Stimulated activated CD8-positive, alpha-beta memory T cell treated with anti-CD3 and anti-CD28 coated beads, Interleukin-15, amount 100 ng/mL, for 1 hour (primary cell): ENCODE measurements around the gene SLC16A3.

ENCODE experiments used
- DNase-seq: peaks from one replicate; pipeline ENCODE4 v3.0.0-alpha.2; 2020; ENCODE audit warnings: low read depth

The SLC16A3 gene

DNA sequence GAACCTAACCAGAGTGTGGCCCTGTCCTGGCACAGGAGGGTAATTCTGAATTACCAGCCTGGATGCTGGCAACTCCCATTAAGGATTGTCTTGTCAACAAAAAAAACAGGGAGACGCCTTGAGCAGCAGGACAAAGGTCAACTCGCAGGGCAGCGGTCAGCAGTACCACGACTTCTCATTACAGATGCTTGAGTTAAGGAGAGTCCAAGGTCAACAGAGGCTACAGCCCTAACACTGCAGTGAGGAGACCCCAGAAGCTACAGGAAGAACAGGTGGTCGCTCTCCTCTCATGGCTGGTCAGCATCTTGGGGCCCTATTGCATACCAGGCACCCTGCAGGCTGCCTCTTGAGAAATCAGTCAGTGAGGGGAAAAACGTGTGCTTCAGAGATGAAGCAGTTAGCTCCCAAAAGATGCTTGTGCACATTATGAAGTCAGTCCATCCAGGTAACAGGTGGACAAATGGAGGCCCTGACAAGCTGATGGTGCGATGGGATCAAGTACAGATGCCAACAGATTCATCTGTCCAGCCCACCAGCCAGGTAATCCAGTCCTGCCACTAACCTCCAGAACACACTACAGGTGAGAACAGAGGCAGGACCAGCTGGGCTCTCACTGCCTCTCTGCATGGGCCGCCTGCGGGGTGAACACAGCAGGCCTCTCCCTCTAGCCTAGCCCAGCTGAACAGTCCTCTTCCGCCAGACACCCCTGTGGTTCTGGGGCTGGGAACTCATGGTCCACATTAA, 40.5 kb downstream of the SLC16A3 start:
- no peak for DNase-seq

GRCh38 chr17:82269882-82270500, 41.1 kb downstream of the SLC16A3 start:
- no peak for DNase-seq

DNA sequence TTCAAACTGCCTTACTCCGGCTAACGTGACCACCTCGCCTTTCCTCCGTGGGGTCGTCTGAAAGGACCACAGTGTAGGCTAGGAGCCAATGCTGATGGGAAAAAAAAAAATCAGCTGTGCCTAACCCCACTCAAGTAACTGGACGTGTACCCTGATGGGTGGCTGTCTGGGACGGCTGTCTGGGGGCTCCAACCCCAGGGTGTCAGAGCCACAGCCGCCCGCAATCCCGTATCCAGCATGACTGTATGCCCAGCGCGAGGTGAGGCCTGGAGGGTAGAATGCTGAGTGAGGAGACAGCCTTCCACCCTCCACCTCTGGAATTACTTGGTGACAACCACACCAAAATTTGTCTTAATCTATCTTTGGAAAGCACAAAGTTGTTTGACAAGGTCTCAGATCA, 41.8 kb downstream of the SLC16A3 start:
- no peak for DNase-seq

DNA sequence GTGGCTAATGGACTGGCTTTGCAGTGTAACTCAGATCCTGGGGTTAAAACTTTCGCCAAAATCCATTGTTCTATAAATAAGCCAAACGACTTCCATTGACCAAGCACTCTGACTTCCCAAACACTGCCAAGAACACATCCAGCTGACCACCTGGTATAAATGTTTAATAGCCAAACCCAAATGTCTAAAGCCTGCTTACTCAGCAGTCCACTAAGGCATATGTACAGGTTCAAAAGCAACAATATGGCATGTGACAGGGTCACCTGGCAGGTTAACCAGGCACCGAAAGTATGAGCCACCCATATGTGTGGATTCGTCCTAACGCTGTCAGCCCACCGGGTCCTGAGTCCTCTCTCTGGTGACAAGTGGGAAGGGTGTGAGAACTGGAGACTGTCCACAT, 42.6 kb downstream of the SLC16A3 start:
- DNase-seq, result no peak

- DNase-seq, result no peak
These were observed 43.9 kb downstream of the SLC16A3 start for GRCh38 chr17:82272495-82273326.

- DNase-seq, result peak; percentile 88
These were observed 44.7 kb downstream of the SLC16A3 start, which contains the start of gene CSNK1D for GRCh38 chr17:82273327-82274133. Gene CSNK1D, minus strand, starts transcription at chr17:82273700. Its CDS starts 319 bp downstream, at chr17:82273381.

DNA sequence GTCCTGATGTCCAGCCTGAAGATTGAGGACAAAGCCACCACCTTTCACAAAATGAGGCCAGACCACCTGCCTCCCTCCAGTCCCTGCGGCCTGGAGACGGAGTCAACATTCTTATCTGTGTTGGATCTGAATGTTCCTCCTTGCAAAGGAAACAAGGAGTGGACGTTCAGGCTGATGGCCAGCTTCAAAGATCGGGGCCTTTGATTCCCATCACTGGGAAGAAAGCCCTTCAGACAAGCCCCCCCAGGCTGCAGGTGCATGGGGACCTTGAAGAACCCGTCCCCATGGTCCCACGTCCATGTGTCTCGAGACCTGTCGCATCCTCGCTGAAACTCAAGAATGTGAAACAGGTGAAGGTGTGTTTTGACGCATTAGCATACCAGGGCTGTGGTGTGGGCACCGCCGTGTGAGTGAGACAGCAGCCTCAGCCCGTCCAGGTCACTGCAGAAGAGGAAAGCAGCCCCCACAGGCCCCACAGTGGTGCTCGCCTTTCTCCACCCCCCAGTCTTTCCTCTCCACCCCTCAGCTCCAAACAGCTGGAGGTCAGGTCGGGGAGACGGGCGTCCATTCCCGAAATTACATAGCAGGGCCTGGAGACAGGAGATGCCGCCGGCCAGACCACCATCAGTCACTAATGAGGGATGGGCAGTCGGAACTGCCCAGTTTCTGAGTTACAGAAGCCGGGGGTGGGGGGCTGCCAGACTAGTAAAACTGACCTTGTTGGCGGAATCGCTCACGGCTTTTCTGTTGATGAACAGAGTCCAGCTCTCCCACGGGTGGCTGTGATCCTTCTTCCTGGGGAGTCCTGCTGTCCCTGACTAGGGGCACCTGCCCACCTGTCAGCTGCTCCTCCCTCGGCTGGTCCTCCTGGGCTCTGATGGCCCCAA, 45.5 kb downstream of the SLC16A3 start:
- DNase-seq, result no peak

- DNase-seq, result no peak
These were observed 46.5 kb downstream of the SLC16A3 start for GRCh38 chr17:82275326-82275725.

DNA sequence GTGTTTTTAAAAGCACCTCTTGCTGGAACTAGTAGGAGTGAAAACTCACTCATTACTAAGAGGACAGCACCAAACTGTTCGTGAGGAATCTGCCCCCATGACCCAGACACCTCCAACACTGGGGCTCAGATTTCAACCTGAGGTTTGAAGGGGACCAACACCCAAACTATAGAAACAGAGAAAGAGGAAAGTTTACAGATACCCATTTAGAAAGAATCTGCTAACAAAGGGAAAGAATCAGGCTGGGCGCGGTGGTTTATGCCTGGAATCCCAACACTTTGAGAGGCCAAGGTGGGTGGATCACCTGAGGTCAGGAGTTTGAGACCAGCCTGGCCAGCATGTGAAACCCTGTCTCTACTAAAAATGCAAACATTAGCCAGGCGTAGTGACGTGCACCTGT, 48.1 kb downstream of the SLC16A3 start:
- no peak for DNase-seq

GRCh38 chr17:82277851-82278250, 49.0 kb downstream of the SLC16A3 start:
- no peak for DNase-seq

GRCh38 chr17:82278308-82278707, 49.5 kb downstream of the SLC16A3 start:
- DNase-seq, result no peak

DNA sequence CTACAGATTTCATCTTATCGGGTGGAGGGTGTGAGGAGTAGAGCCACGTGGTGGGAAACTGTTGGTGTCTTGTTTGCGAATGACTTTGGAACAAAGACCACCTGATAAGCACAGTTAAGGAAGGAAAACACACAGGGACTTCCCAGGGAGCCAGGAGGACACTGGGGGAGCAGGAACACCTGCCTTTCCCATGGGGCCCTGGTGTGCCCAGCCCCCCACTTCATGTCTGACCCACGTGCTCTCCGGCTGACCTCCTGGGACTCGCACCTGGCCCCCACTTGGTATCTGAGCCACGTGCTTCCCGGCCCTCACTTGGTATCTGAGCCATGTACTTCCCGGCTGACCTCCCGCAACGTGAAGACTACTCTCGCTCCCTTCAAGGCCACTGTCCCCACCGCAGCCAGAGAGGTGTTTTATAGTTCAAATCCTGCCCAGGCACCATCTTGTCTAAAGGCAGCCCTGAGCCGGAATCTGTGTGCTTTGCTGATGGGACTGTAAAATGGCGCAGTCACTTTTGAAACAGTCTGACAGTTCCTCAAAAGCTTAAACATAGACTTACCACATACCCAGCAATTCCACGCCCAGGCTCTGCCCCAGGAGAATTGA, 50.0 kb downstream of the SLC16A3 start:
- no peak for DNase-seq

DNA sequence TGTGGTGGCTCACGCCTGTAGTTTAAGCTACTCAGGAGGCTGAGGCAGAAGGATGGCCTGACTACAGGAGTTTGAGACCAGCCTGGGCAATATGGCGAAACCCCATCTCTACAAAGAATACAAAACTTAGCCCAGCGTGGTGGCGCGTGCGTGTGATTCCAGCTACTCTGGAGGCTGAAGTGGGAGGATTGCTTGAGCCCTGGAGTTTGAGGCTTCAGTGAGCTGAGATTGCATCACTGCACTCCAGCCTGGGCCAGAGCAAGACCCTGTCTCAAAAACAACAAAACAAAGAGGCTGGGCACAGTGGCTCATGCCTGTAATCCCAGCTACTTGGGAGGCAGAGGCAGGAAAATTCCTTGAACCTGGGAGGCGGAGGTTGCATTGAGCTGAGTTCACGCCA, 51.7 kb downstream of the SLC16A3 start:
- DNase-seq, result no peak

DNA sequence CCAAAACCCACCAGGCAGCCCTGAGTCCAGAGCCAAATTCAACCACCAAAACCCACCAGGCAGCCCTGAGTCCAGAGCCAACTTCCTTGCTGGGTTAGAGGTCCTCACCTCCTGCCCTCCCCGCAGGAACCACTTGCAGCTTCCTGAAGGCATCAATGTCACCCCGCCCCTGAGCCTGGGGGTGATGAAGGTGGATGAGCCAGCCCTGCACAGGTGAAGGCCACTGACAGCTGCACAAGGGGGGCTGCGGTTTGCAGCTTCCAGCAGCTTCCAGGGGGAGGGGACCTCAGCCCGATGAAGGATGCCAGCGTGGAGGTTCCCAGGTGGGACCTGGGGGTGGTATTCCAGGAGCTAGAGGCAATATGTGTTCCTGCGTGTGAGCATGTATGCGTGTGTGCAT, 52.2 kb downstream of the SLC16A3 start:
- no peak for DNase-seq

GRCh38 chr17:82281502-82282238, 52.8 kb downstream of the SLC16A3 start:
- no peak for DNase-seq

- no peak for DNase-seq
These were observed 53.7 kb downstream of the SLC16A3 start for GRCh38 chr17:82282239-82283207.

DNA sequence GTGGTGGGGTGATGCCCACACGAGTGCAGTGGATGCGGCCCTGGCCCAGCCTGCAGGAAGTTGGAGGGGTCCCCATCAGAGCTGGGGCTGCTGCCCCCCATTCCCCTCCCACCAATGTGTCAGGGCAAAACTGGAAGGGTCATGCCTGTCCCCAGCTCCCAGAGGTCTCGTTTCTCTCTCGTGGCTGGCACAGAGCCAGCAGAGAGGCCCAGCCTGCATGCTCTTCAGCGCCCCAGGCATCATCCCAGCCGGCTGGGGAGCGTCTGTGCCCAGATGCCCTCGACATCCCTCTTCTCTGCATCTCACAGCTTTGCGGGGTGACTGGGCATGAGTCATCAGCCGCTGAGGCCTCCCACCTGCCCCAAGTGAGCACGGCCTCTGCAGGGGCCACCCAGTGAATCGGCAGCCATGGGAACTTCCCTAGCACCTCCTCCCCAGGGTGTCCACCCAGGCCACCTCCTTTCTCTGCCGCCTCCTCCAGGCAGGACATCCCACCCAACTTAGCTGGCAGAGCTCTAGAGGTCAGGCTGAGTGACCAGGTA, 54.4 kb downstream of the SLC16A3 start:
- DNase-seq, result no peak

DNA sequence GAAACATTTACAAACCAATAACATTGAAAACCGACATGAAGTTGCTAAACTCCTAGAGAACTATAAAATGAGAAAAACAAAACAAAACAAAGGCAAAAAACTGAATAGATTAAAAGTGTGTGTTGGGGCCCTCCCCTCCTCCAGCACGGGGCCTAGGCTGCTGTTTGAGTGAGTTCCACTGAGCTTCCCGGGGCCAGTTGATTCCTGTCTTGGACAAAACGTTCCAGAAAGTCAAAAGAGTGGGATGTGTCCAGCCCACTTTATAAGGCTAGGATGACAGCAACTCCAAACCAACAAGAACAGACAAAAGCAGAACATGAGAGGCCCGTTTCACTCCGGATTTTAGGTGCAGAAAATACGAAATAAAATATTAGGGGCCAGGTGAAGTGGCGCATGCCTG, 56.3 kb downstream of the SLC16A3 start:
- no peak for DNase-seq
